Fibroblast of lung (primary cell): ENCODE data around the gene TAF11L6.
"Not testable (repeated sequence)": the region's sequence is repeated elsewhere in the genome, so short reads cannot be mapped to it uniquely, and the experiment has no call there.

Experiments used
- EZH2 ChIP-seq: IDR thresholded peaks from 2 replicates; pipeline ENCODE4 v1.5.1; 2012; ENCODE audit warnings: low read length, control low read depth, mild to moderate bottlenecking; ENCODE audit errors: missing control alignments
- TF ChIP-seq, protein P1 (sequence below), 2 donors: IDR thresholded peaks in 1 of 2; conservative IDR thresholded peaks in 1 of 2; 1 replicate in 1 of 2; 2 replicates in 1 of 2; pipeline ENCODE4 v1.5.1; 2011 to 2012; ENCODE audit warnings: low read length in 2 of 2, control low read depth in 1 of 2, inconsistent platforms in 1 of 2, low read depth in 1 of 2, mild to moderate bottlenecking in 1 of 2

DNA sequence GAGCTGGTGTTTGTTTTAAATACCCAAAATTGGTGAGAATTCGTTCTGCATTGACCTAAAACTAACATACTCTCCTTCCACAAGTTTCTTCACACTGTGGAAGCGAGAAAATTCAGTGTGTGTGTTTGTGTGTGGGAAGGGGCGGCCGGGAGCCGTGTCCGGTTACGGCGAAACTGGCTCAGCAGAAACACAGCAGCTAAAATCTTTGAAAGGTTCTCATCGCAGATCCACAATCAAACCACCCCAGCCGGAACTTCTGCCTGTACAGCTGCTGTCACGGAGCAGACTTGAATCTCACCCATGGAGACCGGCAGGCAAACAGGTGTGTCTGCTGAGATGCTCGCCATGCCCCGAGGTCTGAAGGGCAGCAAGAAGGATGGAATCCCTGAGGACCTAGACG lies 3.5 kb upstream of the TAF11L6 start, which contains the start of gene TAF11L5:
- TF ChIP-seq EZH2 = not testable (repeated sequence)
- TF ChIP-seq, protein P1, sequence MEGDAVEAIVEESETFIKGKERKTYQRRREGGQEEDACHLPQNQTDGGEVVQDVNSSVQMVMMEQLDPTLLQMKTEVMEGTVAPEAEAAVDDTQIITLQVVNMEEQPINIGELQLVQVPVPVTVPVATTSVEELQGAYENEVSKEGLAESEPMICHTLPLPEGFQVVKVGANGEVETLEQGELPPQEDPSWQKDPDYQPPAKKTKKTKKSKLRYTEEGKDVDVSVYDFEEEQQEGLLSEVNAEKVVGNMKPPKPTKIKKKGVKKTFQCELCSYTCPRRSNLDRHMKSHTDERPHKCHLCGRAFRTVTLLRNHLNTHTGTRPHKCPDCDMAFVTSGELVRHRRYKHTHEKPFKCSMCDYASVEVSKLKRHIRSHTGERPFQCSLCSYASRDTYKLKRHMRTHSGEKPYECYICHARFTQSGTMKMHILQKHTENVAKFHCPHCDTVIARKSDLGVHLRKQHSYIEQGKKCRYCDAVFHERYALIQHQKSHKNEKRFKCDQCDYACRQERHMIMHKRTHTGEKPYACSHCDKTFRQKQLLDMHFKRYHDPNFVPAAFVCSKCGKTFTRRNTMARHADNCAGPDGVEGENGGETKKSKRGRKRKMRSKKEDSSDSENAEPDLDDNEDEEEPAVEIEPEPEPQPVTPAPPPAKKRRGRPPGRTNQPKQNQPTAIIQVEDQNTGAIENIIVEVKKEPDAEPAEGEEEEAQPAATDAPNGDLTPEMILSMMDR (conservative IDR thresholded peaks at IDR 0.05 in 1 of 2, IDR thresholded peaks at IDR 0.05 in 1 of 2; ENCODE audit: low read depth in 1 of 2, low read length in 2 of 2) = not testable (repeated sequence)
